Breast epithelium (tissue), 4 donors: ENCODE results near the gene SMIM26. TPM values are rescaled to one million over a fixed set of nuclear protein-coding genes. Genes with fewer than 3 reads are reported as not detected.
"Not testable (repeated sequence)": the region's sequence is repeated elsewhere in the genome, so short reads cannot be mapped to it uniquely, and the experiment has no call there.

ENCODE experiments used
- DNase-seq, 2 donors: peaks; one replicate each; pipeline ENCODE4 v3.0.0-alpha.2; 2019; ENCODE audit warnings: low spot score in 2 of 2
- H3K27ac ChIP-seq, 2 donors: fragments of 200-600 bp; sonication (generic) in 1 of 2; one replicate each; pipeline ENCODE4 v1.5.1; 2016 to 2019; ENCODE audit warnings: mild to moderate bottlenecking in 1 of 2
- H3K27me3 ChIP-seq, 2 donors: fragments of 200-600 bp; sonication (generic) in 1 of 2; one replicate each; pipeline versions ENCODE4 v1.5.1 to v1.6.0; 2017 to 2019; ENCODE audit warnings: control low read depth in 1 of 2, mild to moderate bottlenecking in 1 of 2
- H3K36me3 ChIP-seq: fragments of 200-600 bp; one replicate; pipeline ENCODE4 v1.5.1; 2019
- H3K4me1 ChIP-seq, 2 donors: fragments of 200-600 bp; sonication (generic); one replicate each; pipeline ENCODE4 v1.5.1; 2016 to 2019; ENCODE audit warnings: control low read depth in 1 of 2
- H3K4me3 ChIP-seq, 3 donors: fragments of 200-600 bp; sonication (generic); 1 replicate in 2 of 3; 2 replicates in 1 of 3; pipeline ENCODE4 v1.5.1; 2016 to 2019; ENCODE audit warnings: mild to moderate bottlenecking in 3 of 3, moderate library complexity in 2 of 3
- H3K9me3 ChIP-seq, 2 donors: fragments of 200-600 bp; sonication (generic) in 1 of 2; one replicate each; pipeline ENCODE4 v1.5.1; 2016 to 2019; ENCODE audit warnings: control low read depth in 1 of 2
- POLR2A ChIP-seq: fragments of 450-650 bp; IDR thresholded peaks from one replicate; pipeline ENCODE4 v1.6.1; 2016; ENCODE audit warnings: antibody characterized with exemption, mild to moderate bottlenecking, moderate library complexity
- POLR2AphosphoS5 ChIP-seq, 3 donors: sonication (generic); formaldehyde crosslinking; IDR thresholded peaks; one replicate each; pipeline ENCODE4 v1.6.1; 2017; ENCODE audit warnings: antibody characterized with exemption in 3 of 3
- intact Hi-C: fragments of 100-400 bp; cut with DNase I; formaldehyde crosslinking; loops from one replicate; pipeline ENCODE4 v1.15.1; 2023; ENCODE audit warnings: low total_unique reads
- total RNA-seq, 3 donors: library from RNA; depleted of rRNA; stranded (reverse); fragments of >200 nt; gene quantifications; one replicate each; pipeline ENCODE4 v1.1.0, GENCODE V29; 2016
- TF ChIP-seq, protein P1 (sequence below), 3 donors: fragments of 450-650 bp; IDR thresholded peaks; one replicate each; pipeline ENCODE4 v1.5.1; 2016 to 2017; ENCODE audit warnings: antibody characterized with exemption in 3 of 3, mild to moderate bottlenecking in 3 of 3, moderate library complexity in 3 of 3

The SMIM26 gene, protein sequence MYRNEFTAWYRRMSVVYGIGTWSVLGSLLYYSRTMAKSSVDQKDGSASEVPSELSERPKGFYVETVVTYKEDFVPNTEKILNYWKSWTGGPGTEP
- total RNA-seq = 100 to 1,000 TPM; 126 to 150 (median 129) TPM

DNA sequence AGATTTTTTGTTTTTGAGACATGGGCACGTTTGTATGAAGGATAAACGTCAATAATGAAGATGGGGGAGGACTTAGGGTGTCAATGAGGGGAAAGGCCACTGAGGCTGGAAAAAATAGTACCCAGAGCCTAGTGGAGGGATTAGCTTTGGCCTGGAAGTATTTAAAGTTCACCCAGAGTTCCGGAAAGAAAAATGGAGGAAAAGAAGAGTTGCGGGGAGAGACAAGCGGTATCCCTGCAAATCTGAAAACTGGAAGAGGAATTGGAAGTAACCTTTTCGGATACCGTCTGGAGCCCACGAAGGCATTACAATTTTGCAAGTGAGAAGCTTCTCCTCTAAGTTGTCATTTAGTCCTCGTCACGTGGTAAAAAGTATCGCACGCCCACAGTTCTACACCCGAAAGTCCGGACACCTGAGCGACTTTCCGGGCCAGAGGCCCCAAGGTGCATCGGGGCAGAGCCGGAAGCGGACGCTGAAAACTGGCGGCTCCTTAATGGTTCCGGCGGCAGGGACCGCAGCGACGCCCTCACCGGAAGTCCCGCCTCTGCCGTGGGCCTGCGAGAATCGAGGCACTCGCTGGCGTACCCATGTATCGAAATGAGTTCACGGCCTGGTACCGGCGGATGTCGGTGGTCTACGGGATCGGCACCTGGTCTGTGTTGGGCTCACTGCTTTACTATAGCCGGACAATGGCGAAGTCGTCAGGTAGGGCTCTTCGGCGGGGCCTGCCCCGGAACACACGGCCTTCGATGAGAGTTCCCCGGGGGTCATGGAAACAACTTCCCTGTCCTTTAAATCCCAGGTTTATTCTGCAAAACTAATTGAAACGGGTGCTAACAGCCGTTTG lies at the start of gene SMIM26:
TSS of gene SMIM26 (plus strand) at position 541 of the 847 bp plus-strand sequence. CDS start at position 588, 47 bp downstream.
- H3K4me3 ChIP-seq = peak within 1 kb of the TSS; percentile 71 to 73 (median 73)
- H3K27me3 ChIP-seq = no peaks in the 10 kb centered on the region
- H3K4me1 ChIP-seq = no peaks in the 10 kb centered on the region
- H3K9me3 ChIP-seq = no peaks in the 10 kb centered on the region
- TF ChIP-seq POLR2AphosphoS5 (IDR thresholded peaks at IDR 0.05) = peak; percentile 76 to 88 (median 84)
- TF ChIP-seq, protein P1, sequence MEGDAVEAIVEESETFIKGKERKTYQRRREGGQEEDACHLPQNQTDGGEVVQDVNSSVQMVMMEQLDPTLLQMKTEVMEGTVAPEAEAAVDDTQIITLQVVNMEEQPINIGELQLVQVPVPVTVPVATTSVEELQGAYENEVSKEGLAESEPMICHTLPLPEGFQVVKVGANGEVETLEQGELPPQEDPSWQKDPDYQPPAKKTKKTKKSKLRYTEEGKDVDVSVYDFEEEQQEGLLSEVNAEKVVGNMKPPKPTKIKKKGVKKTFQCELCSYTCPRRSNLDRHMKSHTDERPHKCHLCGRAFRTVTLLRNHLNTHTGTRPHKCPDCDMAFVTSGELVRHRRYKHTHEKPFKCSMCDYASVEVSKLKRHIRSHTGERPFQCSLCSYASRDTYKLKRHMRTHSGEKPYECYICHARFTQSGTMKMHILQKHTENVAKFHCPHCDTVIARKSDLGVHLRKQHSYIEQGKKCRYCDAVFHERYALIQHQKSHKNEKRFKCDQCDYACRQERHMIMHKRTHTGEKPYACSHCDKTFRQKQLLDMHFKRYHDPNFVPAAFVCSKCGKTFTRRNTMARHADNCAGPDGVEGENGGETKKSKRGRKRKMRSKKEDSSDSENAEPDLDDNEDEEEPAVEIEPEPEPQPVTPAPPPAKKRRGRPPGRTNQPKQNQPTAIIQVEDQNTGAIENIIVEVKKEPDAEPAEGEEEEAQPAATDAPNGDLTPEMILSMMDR (IDR thresholded peaks at IDR 0.05) = no peak
- peak; percentile 22 for TF ChIP-seq POLR2A
- intact Hi-C loops = no loop called here
- peak; percentile 89 to 91 for DNase-seq
- peak within 1 kb of the TSS; percentile 92 to 93 for H3K27ac ChIP-seq
- no peaks in the 10 kb centered on the region for H3K36me3 ChIP-seq

DNA sequence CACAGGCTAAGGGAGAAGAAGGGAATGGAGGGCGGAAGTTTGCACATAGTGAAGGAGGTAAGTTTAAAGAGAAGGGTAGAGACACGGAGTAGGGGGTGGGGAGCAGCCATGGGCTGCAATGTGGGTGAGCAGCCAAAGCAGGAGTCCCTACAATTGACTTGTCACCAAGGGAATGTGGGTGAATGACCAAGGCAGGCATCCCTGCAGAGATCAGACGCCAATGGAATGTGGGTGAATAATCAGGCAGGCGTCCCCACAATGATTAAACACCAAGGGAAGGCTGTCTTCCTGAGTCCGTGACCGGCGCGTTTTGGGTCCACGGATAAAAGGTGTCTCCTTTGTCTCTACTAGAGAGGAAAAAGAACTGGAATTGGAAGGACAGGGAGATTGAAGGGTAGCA lies 45.2 kb upstream of the SMIM26 start:
- H3K4me3 ChIP-seq, H3K9me3 ChIP-seq, DNase-seq, intact Hi-C loops, H3K27ac ChIP-seq, H3K4me1 ChIP-seq, H3K36me3 ChIP-seq, H3K27me3 ChIP-seq: not testable (repeated sequence)

DNA sequence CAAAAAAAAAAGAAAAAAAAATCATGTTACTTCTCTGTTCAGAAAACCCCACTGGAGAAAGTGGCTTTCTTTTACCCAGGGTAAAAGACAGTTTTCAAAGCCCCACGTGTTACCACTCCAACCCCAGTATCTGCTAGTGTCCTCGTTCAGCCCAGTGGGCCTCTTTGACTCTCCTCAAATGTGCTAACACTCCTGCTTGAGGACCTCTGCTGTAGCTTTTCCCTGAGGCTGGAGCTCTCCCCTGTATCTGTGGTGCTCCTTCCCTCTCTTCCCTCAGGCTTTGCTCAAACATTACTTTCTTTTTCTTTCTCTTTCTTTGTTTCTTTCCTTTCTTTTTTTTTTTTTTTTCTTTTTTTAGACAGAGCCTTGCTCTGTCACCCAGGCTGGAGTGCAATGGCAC lies 44.2 kb upstream of the SMIM26 start:
- H3K4me3 ChIP-seq = no peak overlapping the region
- H3K4me1 ChIP-seq = no peaks in the 10 kb centered on the region
- no peaks in the 10 kb centered on the region for H3K27me3 ChIP-seq
- no peaks in the 10 kb centered on the region for H3K9me3 ChIP-seq
- TF ChIP-seq, protein P1 (IDR thresholded peaks at IDR 0.05) = no peak
- TF ChIP-seq POLR2AphosphoS5 (IDR thresholded peaks at IDR 0.05) (no peak), POLR2A (no peak)
- no peak overlapping the region for H3K27ac ChIP-seq
- intact Hi-C loops = no loop called here
- no peak for DNase-seq
- H3K36me3 ChIP-seq = peaks cover 8% of the 10 kb centered on the region

DNA sequence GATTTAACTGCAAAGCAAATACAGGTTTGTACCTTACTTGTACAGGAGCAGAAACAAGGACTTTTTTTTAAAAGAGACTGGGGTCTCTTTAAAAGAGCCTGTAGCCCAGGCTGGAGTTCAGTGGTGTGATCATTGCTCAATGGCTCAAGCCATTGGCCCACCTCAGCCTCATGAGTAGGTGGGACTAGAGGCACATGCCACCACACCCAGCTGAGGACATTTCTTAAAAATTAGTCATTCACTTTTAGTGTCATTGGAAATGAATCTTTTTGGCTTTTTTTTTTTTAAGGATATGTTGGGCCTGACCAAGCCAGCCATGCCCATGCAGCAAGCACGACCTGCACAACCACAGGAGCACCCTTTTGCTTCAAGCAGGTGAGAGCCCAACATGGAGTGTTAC lies 42.6 kb upstream of the SMIM26 start:
- no peak overlapping the region for H3K4me3 ChIP-seq
- TF ChIP-seq POLR2AphosphoS5 (IDR thresholded peaks at IDR 0.05) = no peak
- TF ChIP-seq POLR2A = no peak
- TF ChIP-seq, protein P1 (IDR thresholded peaks at IDR 0.05) = no peak
- no peaks in the 10 kb centered on the region for H3K27me3 ChIP-seq
- peaks cover 13% of the 10 kb centered on the region for H3K36me3 ChIP-seq
- intact Hi-C loops = no loop called here
- no peak overlapping the region for H3K27ac ChIP-seq
- H3K9me3 ChIP-seq = no peaks in the 10 kb centered on the region
- no peak for DNase-seq
- no peaks in the 10 kb centered on the region for H3K4me1 ChIP-seq

DNA sequence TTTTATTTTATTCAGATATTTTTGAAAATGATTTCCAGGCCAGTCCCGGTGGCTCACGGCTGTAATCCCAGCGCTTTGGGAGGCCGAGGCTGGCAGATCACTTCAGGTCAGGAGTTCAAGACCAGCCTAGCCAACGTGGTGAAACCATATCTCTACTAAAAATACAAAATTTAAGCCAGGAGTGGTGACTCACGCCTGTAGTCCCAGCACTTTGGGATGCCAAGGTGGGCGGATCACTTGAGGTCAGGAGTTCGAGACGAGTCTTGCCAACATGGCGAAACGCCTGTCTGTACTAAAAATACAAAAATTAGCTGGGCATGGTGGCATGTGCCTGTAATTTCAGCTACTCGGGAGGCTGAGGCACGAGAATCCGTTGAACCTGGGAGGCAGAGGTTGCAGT lies 40.5 kb upstream of the SMIM26 start:
- H3K27ac ChIP-seq, intact Hi-C loops, H3K9me3 ChIP-seq: not testable (repeated sequence)

DNA sequence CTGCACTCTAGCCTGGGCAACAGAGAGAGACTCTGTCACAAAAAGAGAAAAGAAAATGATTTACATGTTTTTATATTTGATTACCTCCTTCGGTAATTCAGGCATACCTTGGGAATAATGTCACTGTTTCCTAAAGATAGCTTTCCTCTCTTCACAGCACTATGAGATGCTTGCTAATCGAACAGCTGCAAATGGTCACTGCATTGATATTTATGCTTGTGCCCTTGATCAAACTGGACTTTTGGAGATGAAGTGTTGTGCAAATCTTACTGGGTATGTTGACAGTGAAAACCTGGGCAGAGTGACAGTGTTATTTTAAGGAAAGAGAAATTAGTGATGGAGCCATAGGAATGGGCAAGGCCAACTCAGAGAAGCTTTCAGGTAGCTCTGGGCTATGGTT lies 39.9 kb upstream of the SMIM26 start:
- Histone ChIP-seq H3K27ac (no peak overlapping the region), H3K27me3 (no peaks in the 10 kb centered on the region), H3K36me3 (peaks cover 13% of the 10 kb centered on the region), H3K4me1 (no peaks in the 10 kb centered on the region), H3K9me3 (no peaks in the 10 kb centered on the region), H3K4me3 (no peak overlapping the region)
- TF ChIP-seq POLR2AphosphoS5 (IDR thresholded peaks at IDR 0.05) (no peak), POLR2A (no peak)
- TF ChIP-seq, protein P1 (IDR thresholded peaks at IDR 0.05) = no peak
- intact Hi-C loops = no loop called here
- no peak for DNase-seq

More for the DNA sequence above, 40.5 kb upstream of the SMIM26 start:
- H3K27me3 ChIP-seq, DNase-seq, H3K4me3 ChIP-seq, H3K4me1 ChIP-seq: not testable (repeated sequence)
- H3K36me3 ChIP-seq = peaks cover 13% of the 10 kb centered on the region
